GM06990 (cell line): ENCODE results near the gene TECR.

Experiments
- DNase-seq: peaks from one replicate; pipeline ENCODE4 v3.0.0-alpha.2; 2011; ENCODE audit not compliant: insufficient read length; ENCODE audit errors: extremely low read depth
- H3K27me3 ChIP-seq: replicated peaks from 2 replicates; pipeline ENCODE4 v1.6.0; 2011; ENCODE audit warnings: low read length; ENCODE audit not compliant: control insufficient read depth, insufficient read depth
- H3K36me3 ChIP-seq: 2 replicates; pipeline ENCODE4 v1.5.1; 2011; ENCODE audit warnings: low read length; ENCODE audit not compliant: control insufficient read depth, insufficient read depth
- H3K4me3 ChIP-seq: replicated peaks from 2 replicates; pipeline ENCODE4 v1.5.1; 2011; ENCODE audit warnings: low read depth, mild to moderate bottlenecking, control low read depth, low read length
- TF ChIP-seq, protein P1 (sequence below): IDR thresholded peaks from 2 replicates; pipeline ENCODE4 v1.5.1; 2011; ENCODE audit warnings: low read length, control low read depth, mild to moderate bottlenecking, inconsistent platforms; ENCODE audit not compliant: insufficient read depth, poor library complexity, severe bottlenecking

Gene TECR

GRCh38 chr19:14487370-14488125 lies 41.8 kb upstream of the TECR start:
- no peak overlapping the region for H3K4me3 ChIP-seq
- H3K27me3 ChIP-seq: no peaks in the 10 kb centered on the region
- H3K36me3 ChIP-seq: no peaks in the 10 kb centered on the region; the same call in none of the 2 replicates
- no peak for DNase-seq
- TF ChIP-seq, protein P1, sequence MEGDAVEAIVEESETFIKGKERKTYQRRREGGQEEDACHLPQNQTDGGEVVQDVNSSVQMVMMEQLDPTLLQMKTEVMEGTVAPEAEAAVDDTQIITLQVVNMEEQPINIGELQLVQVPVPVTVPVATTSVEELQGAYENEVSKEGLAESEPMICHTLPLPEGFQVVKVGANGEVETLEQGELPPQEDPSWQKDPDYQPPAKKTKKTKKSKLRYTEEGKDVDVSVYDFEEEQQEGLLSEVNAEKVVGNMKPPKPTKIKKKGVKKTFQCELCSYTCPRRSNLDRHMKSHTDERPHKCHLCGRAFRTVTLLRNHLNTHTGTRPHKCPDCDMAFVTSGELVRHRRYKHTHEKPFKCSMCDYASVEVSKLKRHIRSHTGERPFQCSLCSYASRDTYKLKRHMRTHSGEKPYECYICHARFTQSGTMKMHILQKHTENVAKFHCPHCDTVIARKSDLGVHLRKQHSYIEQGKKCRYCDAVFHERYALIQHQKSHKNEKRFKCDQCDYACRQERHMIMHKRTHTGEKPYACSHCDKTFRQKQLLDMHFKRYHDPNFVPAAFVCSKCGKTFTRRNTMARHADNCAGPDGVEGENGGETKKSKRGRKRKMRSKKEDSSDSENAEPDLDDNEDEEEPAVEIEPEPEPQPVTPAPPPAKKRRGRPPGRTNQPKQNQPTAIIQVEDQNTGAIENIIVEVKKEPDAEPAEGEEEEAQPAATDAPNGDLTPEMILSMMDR: no peak

GRCh38 chr19:14492756-14493337 lies 36.5 kb upstream of the TECR start:
- Histone ChIP-seq H3K4me3 (no peak overlapping the region), H3K27me3 (no peaks in the 10 kb centered on the region), H3K36me3 (no peaks in the 10 kb centered on the region; the same call in 1 of the 2 replicates)
- no peak for DNase-seq
- TF ChIP-seq, protein P1: no peak

DNA sequence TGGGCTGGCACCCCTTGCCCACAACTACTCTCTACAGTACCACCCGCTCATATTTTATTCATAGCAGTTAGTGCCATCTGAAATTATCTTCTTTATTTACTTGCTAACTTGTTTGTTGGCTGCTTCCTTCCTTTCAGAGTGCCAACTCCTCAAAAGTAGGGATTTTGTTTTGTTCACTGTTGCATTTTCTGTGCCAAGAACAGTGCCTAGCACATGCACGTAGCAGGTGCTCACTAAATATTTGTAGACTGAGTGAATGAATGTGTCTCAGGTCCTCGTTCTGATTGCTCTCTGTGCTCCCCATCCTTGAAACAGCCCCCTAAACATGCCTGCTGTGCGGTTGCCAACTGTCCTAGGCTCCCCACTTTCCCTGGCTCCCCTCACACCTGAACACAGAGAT lies 35.0 kb upstream of the TECR start:
- no peak for DNase-seq
- no peaks in the 10 kb centered on the region for H3K27me3 ChIP-seq
- TF ChIP-seq, protein P1: no peak
- no peak overlapping the region for H3K4me3 ChIP-seq
- no peaks in the 10 kb centered on the region for H3K36me3 ChIP-seq

GRCh38 chr19:14494910-14495671 lies 34.3 kb upstream of the TECR start:
- Histone ChIP-seq H3K4me3 (peak overlapping the region; percentile 68), H3K36me3 (no peaks in the 10 kb centered on the region), H3K27me3 (no peaks in the 10 kb centered on the region)
- DNase-seq: no peak
- TF ChIP-seq, protein P1: no peak

DNA sequence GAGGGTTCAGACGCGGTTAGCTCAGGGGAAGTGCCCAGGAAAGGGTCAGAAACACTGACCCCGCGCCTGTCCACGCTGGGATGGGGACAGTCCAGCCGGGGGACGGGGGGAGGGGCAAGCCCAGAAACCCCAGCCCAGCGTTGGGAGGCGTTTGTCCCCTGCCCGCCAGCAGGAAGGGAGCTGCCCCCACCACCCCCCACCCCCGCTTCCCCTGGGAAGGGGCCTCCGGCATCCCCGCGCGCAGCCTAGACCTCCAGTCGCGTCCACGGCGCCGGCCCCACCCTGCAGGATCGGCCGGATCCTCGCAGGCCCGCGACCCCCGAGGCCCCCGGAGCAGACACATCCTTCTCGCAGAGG lies 33.7 kb upstream of the TECR start:
- Histone ChIP-seq H3K4me3 (peak overlapping the region; percentile 68), H3K36me3 (no peaks in the 10 kb centered on the region), H3K27me3 (no peaks in the 10 kb centered on the region)
- TF ChIP-seq, protein P1: no peak
- DNase-seq: no peak
